Right atrium auricular region (tissue), 2 donors: ENCODE results near the gene CSMD2. TPM values are rescaled to one million over a fixed set of nuclear protein-coding genes. Genes with fewer than 3 reads are reported as not detected.

Source experiments
- total RNA-seq, 2 donors: library from RNA; depleted of rRNA; stranded (reverse); fragments of >200 nt; gene quantifications; one replicate each; pipeline ENCODE4 v1.1.0, GENCODE V29; 2016

CSMD2 gene
- total RNA-seq, 2 donors from 2014 or later: 0.39 to 0.44 TPM

Other genes starting within 250 kb of the CSMD2 start
- not detected for gene C1orf94, start 11.7 kb upstream of the CSMD2 start, total RNA-seq